GM12878 (cell line): Measurements from ENCODE around the gene IL23R.

Experiments used
- RAD21 ChIP-seq: IDR thresholded peaks from 2 replicates; pipeline ENCODE4 v1.6.1; 2011; ENCODE audit warnings: mild to moderate bottlenecking, low read depth, low read length, moderate library complexity; ENCODE audit not compliant: insufficient read depth
- ZZZ3 ChIP-seq: IDR thresholded peaks from 2 replicates; pipeline ENCODE4 v1.6.1; 2011; ENCODE audit warnings: low read depth; ENCODE audit not compliant: control insufficient read depth, insufficient read length

DNA sequence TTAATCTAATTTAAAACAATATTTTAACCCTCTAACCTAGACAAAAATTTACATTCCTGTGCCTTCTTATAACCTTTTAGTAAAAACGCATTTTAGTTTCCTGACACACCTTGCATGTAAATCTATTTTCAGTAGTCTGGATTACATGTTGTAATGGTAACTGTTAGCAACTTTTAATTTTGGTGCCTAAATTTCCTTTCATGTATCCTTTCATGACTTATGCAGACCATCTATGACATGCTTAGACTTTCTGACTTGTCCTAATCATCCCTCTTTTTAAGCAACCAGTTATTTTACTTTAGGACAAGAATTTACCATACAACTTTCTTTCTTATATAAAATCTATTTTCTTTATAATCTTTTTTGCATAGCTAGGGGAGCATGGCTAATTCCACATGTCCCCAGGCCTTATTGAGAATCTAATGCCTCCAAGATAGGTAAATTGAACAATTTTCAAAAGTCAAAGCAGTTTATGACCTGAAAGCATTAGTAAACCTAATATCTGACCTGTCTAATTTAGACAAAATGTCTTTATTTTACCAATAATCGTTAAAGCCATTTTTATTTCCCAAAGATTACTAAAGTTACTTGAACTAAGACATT lies 83.9 kb downstream of the IL23R start:
- TF ChIP-seq RAD21 (no peak), ZZZ3 (no peak)
